ENCODE data around the gene MORC2.

GRCh38 chr22:30880181-30880601 lies 88.4 kb downstream of the MORC2 start:
- TF ChIP-seq EZH2phosphoT487 (IDR thresholded peaks at IDR 0.05; ENCODE audit: borderline replicate concordance, low read length) (no peak), EZH2 (IDR thresholded peaks at IDR 0.05; ENCODE audit: low read length, unreplicated experiment) (no peak)
